ENCODE data around the gene MYEOV. TPM values are rescaled to one million over a fixed set of nuclear protein-coding genes. Genes with fewer than 3 reads are reported as not detected.

The MYEOV gene
- total RNA-seq, 1 experiment from 2014 or later = 0.22 TPM

- Histone ChIP-seq H2BK20ac (ENCODE audit: low read depth, low read length, poor library complexity, severe bottlenecking) (no peak overlapping the region), H3K4ac (ENCODE audit: low read depth, low read length) (no peak overlapping the region), H3K27me3 (ENCODE audit: insufficient read depth, low read length) (no peaks in the 10 kb centered on the region), H4K5ac (ENCODE audit: insufficient read length, low read depth, low read length) (no peak overlapping the region), H3T11ph (ENCODE audit: low read length) (no peak overlapping the region), H3K23me2 (ENCODE audit: insufficient read length, low read depth, low read length, poor library complexity, severe bottlenecking) (no peaks in the 10 kb centered on the region), H3K4me1 (ENCODE audit: insufficient read depth, low read length) (peaks cover 7% of the 10 kb centered on the region; the same call in 1 of the 2 replicates), H3K9me3 (ENCODE audit: control insufficient read depth, low read depth, low read length) (no peaks in the 10 kb centered on the region), H2AFZ (ENCODE audit: low read length) (no peak overlapping the region), H4K8ac (replicated peaks; ENCODE audit: insufficient read length, low read depth, low read length) (no peak overlapping the region), H2AK5ac (ENCODE audit: insufficient read length, low read length) (no peak overlapping the region), H4K20me1 (ENCODE audit: control insufficient read depth, insufficient read depth, insufficient read length) (no peaks in the 10 kb centered on the region), H3K79me2 (ENCODE audit: insufficient read depth, low read length) (no peaks in the 10 kb centered on the region), H3K56ac (ENCODE audit: insufficient read length, low read depth, low read length) (no peak overlapping the region), H2BK5ac (ENCODE audit: insufficient read length, low read length) (no peak overlapping the region), H3K18ac (ENCODE audit: insufficient read length, low read depth, low read length) (no peak overlapping the region), H3K4me2 (ENCODE audit: insufficient read depth, insufficient read length, low read length) (no peak overlapping the region), H3K27ac (ENCODE audit: insufficient read length, low read depth, low read length) (no peak overlapping the region), H2BK15ac (ENCODE audit: low read depth, low read length) (no peak overlapping the region), H3K23ac (ENCODE audit: insufficient read length, low read depth, low read length) (no peak overlapping the region), H2BK120ac (ENCODE audit: low read depth, low read length, poor library complexity, severe bottlenecking) (no peak overlapping the region), H3K14ac (ENCODE audit: insufficient read depth, low read length) (no peak overlapping the region), H3K79me1 (ENCODE audit: insufficient read depth, low read depth, low read length, poor library complexity, severe bottlenecking) (no peaks in the 10 kb centered on the region), H4K91ac (ENCODE audit: insufficient read length, low read depth, low read length) (no peak overlapping the region), H3K9ac (ENCODE audit: extremely low read depth, insufficient read length, low read length) (no peak overlapping the region), H2BK12ac (ENCODE audit: insufficient read length, low read depth, low read length) (no peak overlapping the region)
- Mint-ChIP-seq H3K27me3 (ENCODE audit: low read depth) (peaks cover 9% of the 10 kb centered on the region), H3K4me3 (no peak overlapping the region), H3K4me1 (peaks cover 23 to 24% of the 10 kb centered on the region in 2 experiments), H3K9me3 (no peaks in the 10 kb centered on the region), H3K36me3 (ENCODE audit: insufficient read depth in 1 of 3, low read depth in 3 of 3) (no peaks in the 10 kb centered on the region; a peak in 1 of 7 replicates), H3K27ac (no peak overlapping the region)
- WGBS (ENCODE audit: extremely low coverage, insufficient read length, low lambda C conversion rate) = no CpG with 5 or more reads among the region's 3 CpGs
- no peak for DNase-seq
- TF ChIP-seq, protein P1, sequence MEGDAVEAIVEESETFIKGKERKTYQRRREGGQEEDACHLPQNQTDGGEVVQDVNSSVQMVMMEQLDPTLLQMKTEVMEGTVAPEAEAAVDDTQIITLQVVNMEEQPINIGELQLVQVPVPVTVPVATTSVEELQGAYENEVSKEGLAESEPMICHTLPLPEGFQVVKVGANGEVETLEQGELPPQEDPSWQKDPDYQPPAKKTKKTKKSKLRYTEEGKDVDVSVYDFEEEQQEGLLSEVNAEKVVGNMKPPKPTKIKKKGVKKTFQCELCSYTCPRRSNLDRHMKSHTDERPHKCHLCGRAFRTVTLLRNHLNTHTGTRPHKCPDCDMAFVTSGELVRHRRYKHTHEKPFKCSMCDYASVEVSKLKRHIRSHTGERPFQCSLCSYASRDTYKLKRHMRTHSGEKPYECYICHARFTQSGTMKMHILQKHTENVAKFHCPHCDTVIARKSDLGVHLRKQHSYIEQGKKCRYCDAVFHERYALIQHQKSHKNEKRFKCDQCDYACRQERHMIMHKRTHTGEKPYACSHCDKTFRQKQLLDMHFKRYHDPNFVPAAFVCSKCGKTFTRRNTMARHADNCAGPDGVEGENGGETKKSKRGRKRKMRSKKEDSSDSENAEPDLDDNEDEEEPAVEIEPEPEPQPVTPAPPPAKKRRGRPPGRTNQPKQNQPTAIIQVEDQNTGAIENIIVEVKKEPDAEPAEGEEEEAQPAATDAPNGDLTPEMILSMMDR (conservative IDR thresholded peaks at IDR 0.05) = no peak
Observed at GRCh38 chr11:69290806-69291205, 3.1 kb upstream of the MYEOV start.

All from H9 (cell line).